Activated gamma-delta T cell treated with anti-CD3 and anti-CD28 coated beads, Interleukin-2, amount 50 U/mL, for 16 hours (primary cell): ENCODE results near the gene RCAN3.

Source experiments
- DNase-seq: peaks from one replicate; pipeline ENCODE4 v3.0.0-alpha.2; 2020; ENCODE audit warnings: low read depth

The RCAN3 gene

GRCh38 chr1:24584171-24584647 lies 81.6 kb downstream of the RCAN3 start:
- no peak for DNase-seq

DNA sequence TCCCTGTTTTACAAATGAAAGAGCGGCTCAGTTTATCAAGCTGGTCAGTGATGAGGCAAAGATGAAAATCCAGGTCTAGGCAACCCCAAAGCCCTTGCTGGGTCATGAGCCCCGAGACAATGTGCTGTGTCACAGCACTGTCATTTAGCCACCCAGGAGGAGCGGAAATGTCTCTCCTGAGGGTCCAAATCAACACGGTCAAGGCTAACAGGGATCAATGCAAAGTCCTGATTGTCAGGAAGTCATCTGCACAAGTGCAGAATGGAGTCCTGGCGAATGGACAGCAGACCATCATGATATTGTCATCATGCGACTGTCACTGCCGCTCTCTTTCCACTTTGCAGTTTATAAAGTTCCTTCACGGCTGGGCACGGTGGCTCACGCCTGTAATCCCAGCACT lies 83.5 kb downstream of the RCAN3 start:
- no peak for DNase-seq

- DNase-seq = peak; percentile 47
Observed at GRCh38 chr1:24586970-24587820, 84.6 kb downstream of the RCAN3 start.

DNA sequence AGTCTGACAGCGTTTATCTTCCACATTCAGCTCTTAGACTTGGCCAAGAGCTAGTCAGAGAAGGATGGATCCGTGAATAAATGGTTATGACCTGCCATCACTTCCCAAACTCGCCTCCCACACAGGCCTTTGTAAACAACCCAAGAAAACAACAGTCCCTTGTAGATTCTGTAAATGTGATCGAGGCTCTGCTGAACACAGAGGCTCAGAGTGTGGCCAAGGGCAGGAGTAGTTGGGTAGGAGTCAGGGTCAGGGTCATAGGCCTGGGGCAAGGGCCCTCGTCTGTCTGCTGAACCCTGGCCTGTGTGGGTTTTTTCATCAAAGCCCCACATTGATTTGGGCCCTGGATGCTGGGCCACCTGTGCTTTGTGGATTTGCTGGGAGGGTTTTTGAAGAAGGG lies 85.9 kb downstream of the RCAN3 start:
- DNase-seq = no peak

GRCh38 chr1:24589200-24589599 lies 86.6 kb downstream of the RCAN3 start:
- no peak for DNase-seq
